ENCODE measurements around the gene RABGAP1L.

The RABGAP1L gene

DNA sequence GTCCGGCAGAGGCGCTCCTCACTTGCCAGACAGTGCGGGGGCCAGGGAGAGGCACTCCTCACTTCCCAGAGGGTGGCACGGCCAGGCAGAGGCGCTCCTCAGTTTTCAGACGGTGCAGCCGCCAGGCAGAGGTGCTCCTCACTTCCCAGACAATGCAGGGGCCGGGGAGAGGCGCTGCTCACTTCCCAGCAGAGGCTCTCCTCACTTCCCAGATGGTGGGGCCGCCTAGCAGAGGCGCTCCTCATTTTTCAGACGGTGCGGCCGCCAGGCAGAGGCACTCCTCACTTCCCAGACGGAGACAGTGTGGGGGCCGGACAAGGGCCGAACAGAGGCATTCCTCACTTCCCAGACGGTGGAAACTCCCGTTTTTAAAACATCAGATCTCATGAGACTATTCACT lies 602.0 kb downstream of the RABGAP1L start:
- DNase-seq (ENCODE audit: extremely low read depth, low read depth), result no peak
- no peak for TF ChIP-seq CTCF (IDR thresholded peaks at IDR 0.05; ENCODE audit: low read depth, low read length, missing control alignments)
- no peak overlapping the region for H3K4me3 ChIP-seq (replicated peaks; ENCODE audit: low read depth, low read length)

DNA sequence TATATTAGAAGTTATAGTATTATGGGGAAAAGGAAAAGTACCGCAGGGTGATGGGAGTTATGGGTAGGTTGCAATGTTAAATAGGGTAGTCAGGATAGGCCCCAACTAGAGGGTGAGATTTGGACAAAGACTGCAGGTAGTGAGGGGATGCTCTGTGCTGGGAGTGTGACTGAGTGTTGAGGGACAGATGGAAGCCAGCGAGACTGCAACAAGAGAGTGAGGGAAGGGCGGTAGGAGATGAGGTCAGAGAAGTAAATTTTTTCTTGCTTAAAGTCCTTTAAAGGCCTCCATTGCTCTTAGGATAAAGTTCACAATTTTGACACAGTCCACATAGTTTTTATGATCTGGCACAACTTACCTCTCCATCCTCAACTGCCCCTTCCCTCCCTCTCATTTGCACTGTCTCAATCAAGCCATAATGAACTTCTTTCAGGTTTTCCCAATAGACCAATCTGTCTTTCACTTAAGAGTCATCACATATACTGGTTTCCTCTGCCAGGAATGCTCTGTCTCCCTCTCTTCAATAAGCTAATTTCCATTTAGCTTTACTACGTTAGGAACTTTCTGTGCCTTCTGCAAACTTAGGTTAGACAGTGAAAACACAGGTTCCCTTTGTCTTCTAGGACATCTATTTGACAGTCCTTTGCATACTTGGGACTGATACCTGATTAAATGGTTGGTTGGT lies 602.7 kb downstream of the RABGAP1L start:
- H3K4me3 ChIP-seq (replicated peaks; ENCODE audit: low read depth, low read length), result no peak overlapping the region
- no peak for TF ChIP-seq CTCF (IDR thresholded peaks at IDR 0.05; ENCODE audit: low read depth, low read length, missing control alignments)
- DNase-seq (ENCODE audit: extremely low read depth, low read depth), result no peak

- no peak overlapping the region for H3K4me3 ChIP-seq (replicated peaks; ENCODE audit: low read depth, low read length)
- no peak for TF ChIP-seq CTCF (IDR thresholded peaks at IDR 0.05; ENCODE audit: low read depth, low read length, missing control alignments)
- DNase-seq (ENCODE audit: extremely low read depth, low read depth), result no peak
Observed at GRCh38 chr1:174764191-174764590, 604.9 kb downstream of the RABGAP1L start.

- TF ChIP-seq CTCF (IDR thresholded peaks at IDR 0.05; ENCODE audit: low read depth, low read length, missing control alignments), result no peak
- DNase-seq (ENCODE audit: extremely low read depth, low read depth), result no peak
- H3K4me3 ChIP-seq (replicated peaks; ENCODE audit: low read depth, low read length), result no peak overlapping the region
Observed at GRCh38 chr1:174766727-174767126, 607.4 kb downstream of the RABGAP1L start.

- no peak overlapping the region for H3K4me3 ChIP-seq (replicated peaks; ENCODE audit: low read depth, low read length)
- no peak for TF ChIP-seq CTCF (IDR thresholded peaks at IDR 0.05; ENCODE audit: low read depth, low read length, missing control alignments)
- no peak for DNase-seq (ENCODE audit: extremely low read depth, low read depth)
Observed at GRCh38 chr1:174768516-174768915, 609.2 kb downstream of the RABGAP1L start.

DNA sequence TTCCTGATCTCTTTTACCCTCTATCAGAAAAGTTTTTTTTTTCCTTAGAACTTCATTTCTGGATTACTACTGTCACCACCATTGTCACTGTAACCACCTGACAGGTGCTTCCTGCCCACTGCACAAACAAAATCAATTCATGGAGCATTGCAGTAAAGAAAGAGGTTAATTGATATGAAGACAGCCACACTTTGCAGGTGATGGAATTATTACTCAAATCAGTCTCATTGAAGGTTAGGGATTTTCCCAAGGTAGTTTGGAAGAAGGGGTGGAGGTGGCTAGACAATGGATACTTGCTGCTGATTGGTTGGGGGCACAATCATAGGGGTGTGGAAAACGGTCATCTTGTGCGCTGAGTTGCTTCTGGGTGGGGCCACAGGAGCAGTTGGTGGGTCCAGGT lies 609.6 kb downstream of the RABGAP1L start:
- no peak for DNase-seq (ENCODE audit: extremely low read depth, low read depth)
- no peak overlapping the region for H3K4me3 ChIP-seq (replicated peaks; ENCODE audit: low read depth, low read length)
- TF ChIP-seq CTCF (IDR thresholded peaks at IDR 0.05; ENCODE audit: low read depth, low read length, missing control alignments), result no peak

Measured in HFF-Myc (cell line).